Skeletal muscle tissue (tissue), 4 donors: Measurements from ENCODE around the gene RPTOR. TPM values are rescaled to one million over a fixed set of nuclear protein-coding genes. Genes with fewer than 3 reads are reported as not detected.
A peak's percentile ranks its signal among the peaks of the same experiment; 100 is the strongest.

ENCODE experiments used
- H3K27ac ChIP-seq: one replicate; pipeline ENCODE4 v1.7.0; 2013; ENCODE audit warnings: mild to moderate bottlenecking, low read depth, low read length, inconsistent platforms
- H3K27me3 ChIP-seq, 3 donors: one replicate each; pipeline ENCODE4 v1.7.0; 2013; ENCODE audit warnings: low read length in 3 of 3; ENCODE audit not compliant: control insufficient read depth in 3 of 3, insufficient read depth in 3 of 3
- H3K36me3 ChIP-seq, 3 donors: one replicate each; pipeline ENCODE4 v1.7.0; 2013; ENCODE audit warnings: low read length in 3 of 3; ENCODE audit not compliant: control insufficient read depth in 3 of 3, insufficient read depth in 3 of 3
- H3K4me1 ChIP-seq, 3 donors: one replicate each; pipeline ENCODE4 v1.7.0; 2013; ENCODE audit warnings: low read length in 3 of 3, mild to moderate bottlenecking in 3 of 3; ENCODE audit not compliant: control insufficient read depth in 3 of 3, insufficient read depth in 3 of 3
- H3K4me3 ChIP-seq, 3 donors: one replicate each; pipeline ENCODE4 v1.7.0; 2013; ENCODE audit warnings: low read length in 3 of 3
- H3K9ac ChIP-seq, 3 donors: one replicate each; pipeline ENCODE4 v1.7.0; 2013; ENCODE audit warnings: low read length in 3 of 3, mild to moderate bottlenecking in 3 of 3, moderate library complexity in 2 of 3, low read depth in 1 of 3
- H3K9me3 ChIP-seq, 3 donors: one replicate each; pipeline ENCODE4 v1.7.0; 2013; ENCODE audit warnings: low read length in 3 of 3; ENCODE audit not compliant: control insufficient read depth in 3 of 3
- total RNA-seq: library from RNA; depleted of rRNA; stranded (reverse); fragments of >200 nt; gene quantifications from one replicate; pipeline ENCODE4 v1.2.3, GENCODE V29; 2014
- donor health status: Osteomylitis.

RPTOR gene
- total RNA-seq, 1 donor from 2014 or later, result 24.5 TPM

DNA sequence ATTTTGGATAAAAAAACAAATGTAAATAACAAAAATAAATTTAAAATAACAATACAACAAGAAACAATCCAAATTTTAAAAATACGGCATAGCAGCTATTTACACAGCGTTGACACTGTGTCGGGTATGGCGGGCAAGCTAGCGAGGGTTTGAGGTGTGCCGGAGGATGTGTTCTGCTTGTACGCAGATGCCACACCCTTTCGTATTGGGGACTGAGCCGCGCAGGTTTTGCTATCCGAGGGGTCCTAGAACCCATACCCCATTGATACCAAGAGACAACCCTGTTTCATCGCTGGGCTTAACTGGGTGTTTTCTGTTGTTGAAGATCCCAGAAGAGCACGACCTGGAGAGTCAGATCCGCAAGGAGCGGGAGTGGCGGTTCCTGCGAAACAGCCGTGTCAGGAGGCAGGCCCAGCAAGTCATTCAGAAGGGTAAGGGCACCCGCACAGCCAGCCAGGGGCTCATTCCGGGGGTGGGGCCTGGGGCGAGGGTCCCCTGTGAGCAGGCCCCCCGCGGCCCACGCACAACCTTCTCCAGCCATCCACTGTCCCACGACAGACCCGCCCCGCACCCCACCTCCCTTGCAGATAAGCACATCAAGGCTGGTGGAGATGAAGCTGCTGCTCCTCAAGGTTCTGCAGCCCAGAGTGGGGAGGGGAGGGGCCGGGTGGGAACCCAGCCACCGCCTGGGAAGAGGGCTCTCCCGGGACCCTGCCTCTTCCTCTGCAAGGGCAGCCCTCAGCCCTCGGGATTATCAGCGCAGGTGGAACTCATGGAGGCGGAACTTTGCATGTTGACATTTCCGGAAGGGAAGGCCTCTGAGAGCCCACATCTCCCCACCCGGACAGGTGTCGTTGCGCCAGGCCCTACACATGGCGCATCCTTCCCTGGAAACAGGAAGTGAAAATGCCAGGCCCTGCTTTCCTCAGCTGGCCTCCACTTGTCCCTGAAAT is 395.8 kb downstream of the RPTOR start:
- Histone ChIP-seq H3K27ac (no peak overlapping the region), H3K4me1 (peaks cover 10 to 17% (median 15%) of the 10 kb centered on the region in 3 donors), H3K27me3 (no peaks in the 10 kb centered on the region), H3K9me3 (no peaks in the 10 kb centered on the region), H3K36me3 (peaks cover 0 to 6% (median 5%) of the 10 kb centered on the region in 3 donors), H3K4me3 (no peak overlapping the region), H3K9ac (no peak overlapping the region)

DNA sequence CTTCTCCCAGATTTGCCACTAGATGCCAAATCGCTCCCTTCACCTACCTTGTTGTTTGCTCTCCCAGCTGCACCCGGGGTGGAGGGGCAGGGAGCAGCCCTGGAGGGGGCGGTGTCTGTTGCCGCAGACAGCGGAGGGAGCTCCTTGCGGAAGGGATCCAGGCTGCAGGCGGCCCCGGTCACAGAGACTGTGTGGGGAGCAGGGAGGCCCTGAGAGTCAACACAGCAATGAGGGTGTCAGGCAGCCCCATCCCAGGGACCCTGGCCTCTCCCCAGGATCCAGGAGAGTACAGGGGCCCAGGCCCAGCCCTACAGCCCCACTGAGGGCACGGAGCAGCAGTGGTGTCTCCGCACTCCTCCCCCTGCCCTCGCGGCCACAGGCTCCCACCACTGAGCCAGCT is 396.5 kb downstream of the RPTOR start:
- H3K4me1 ChIP-seq, result peaks cover 10 to 17% (median 15%) of the 10 kb centered on the region in 3 donors
- no peak overlapping the region for H3K4me3 ChIP-seq
- no peaks in the 10 kb centered on the region for H3K27me3 ChIP-seq
- peaks cover 7 to 12% (median 11%) of the 10 kb centered on the region in 3 donors for H3K36me3 ChIP-seq
- H3K9me3 ChIP-seq, result no peaks in the 10 kb centered on the region
- H3K27ac ChIP-seq, result no peak overlapping the region
- H3K9ac ChIP-seq, result no peak overlapping the region

DNA sequence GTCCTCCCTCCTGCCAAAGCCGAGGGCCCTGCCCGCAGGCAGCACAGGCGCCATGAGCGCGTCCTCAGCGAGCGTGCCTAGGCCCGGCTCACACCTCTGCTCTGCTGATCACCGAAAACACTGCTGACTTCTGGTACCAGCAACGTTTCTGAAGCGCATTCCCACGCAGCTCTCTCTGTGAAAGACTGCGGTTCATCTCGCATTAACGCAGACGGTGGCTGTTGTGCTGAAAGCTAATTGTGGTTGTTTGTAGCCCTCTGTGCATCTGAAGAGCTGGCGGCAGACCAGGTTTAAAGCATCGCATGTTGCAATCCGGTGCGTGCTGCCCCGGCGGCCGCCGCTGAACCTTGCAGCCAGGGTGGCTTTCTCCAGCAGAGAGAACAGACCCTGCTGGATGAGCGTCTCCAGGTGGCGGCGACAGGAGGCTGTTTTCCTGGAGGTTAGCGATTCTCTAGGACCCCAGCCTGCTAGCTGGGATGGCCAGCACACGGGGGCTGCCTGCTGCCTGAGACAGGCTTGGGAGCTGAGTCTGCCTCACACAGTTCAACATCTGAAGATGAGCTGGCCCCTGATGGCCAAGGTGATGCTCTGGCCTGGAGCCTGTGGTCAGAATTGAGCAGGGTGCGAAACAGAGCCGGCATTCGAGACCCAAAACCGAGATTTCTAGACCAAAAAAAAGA is 397.2 kb downstream of the RPTOR start:
- peak overlapping the region in 1 of 3 donors; percentile 45 for H3K9ac ChIP-seq
- no peaks in the 10 kb centered on the region for H3K27me3 ChIP-seq
- H3K27ac ChIP-seq, result no peak overlapping the region
- no peaks in the 10 kb centered on the region for H3K9me3 ChIP-seq
- peaks cover 10 to 17% (median 15%) of the 10 kb centered on the region in 3 donors for H3K4me1 ChIP-seq
- H3K36me3 ChIP-seq, result peaks cover 13 to 20% (median 18%) of the 10 kb centered on the region in 3 donors
- no peak overlapping the region for H3K4me3 ChIP-seq

DNA sequence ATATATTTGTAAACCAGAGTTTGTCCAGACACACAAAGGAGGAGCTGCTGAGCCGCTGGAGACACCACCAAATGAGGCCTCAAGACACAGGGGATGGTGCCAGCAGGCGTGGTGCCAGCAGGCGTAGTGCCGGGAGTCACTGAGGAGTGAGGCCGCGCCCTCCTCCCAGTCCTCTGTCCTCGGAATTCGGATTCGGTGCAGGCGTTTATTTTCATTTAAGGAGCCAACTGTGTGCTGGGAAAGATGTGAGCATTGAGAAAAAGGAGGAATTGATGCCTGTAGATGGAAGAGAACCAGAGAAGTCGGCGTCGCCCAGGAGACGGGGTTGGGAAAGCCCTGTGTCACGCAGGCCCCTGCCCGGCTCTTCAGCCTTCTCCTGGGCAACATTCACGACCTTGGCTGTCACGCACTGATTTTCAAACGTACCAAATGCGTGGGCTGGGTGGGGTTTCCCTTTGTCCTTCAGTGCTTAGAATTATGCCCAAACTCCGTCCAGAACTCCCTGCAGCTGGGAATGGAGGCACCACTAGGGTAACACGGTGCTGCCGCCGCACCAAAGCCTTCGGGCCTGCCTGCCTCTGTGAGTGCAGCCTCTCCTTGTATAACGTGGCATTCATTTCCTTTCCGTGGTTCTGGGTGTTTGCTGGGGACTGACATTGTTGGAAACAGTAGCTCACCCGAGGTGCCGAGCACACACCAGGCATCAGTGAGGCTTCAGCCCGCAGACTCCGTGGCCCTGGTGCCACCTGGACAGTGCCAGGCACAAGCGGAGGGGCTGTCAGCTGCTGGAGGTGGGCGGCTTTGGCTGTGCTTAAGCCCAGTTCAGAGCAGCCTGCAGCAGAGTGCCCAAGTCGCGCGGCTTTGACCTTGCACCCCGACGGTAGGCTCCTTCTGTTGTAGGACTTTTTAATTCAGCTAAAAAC is 398.0 kb downstream of the RPTOR start:
- Histone ChIP-seq H3K9ac (peak overlapping the region in 1 of 3 donors; percentile 40), H3K27ac (no peak overlapping the region), H3K4me3 (no peak overlapping the region), H3K9me3 (no peaks in the 10 kb centered on the region), H3K36me3 (peaks cover 14 to 25% (median 25%) of the 10 kb centered on the region in 3 donors), H3K27me3 (no peaks in the 10 kb centered on the region), H3K4me1 (peaks cover 10 to 17% (median 15%) of the 10 kb centered on the region in 3 donors)

DNA sequence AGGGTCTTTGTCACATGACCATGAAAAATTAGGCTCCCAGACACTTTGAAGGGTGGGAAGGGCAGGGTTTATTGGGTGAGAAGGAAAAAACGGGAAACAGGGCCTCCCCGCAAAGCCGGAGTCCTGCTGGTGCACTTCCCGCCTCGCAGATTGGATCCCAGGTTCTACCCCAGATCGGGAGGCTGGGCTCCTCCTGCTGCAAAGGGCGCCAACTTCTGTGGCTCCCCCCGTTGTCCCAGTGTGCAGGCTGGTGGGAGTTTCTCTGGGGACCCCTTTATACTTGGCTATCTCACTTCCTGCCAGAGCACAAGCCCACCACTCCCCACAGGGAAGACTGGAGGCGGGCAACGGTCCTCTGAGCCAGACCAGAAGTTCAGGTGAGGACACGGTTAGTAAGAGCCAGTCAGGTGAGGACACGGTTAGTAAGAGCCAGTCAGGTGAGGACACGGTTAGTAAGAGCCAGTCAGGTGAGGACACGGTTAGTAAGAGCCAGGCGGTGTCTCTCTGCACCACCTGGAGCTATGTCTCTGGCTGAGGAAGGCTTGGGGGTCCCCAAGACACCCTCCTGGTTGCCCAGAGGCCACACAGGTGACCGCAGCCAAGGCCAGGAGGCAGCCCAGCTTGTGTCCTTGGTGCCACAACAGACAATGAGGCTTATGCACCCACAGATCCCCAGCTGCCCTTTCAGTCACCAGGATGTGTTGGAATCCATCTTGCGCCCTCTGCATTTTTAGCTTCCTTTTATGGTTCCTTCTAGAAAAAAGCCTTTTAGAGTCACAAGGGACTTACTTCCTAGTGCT is 398.9 kb downstream of the RPTOR start:
- Histone ChIP-seq H3K4me3 (no peak overlapping the region), H3K4me1 (peaks cover 10 to 17% (median 15%) of the 10 kb centered on the region in 3 donors), H3K9me3 (no peaks in the 10 kb centered on the region), H3K36me3 (peaks cover 21 to 32% (median 28%) of the 10 kb centered on the region in 3 donors), H3K27me3 (no peaks in the 10 kb centered on the region), H3K9ac (no peak overlapping the region), H3K27ac (no peak overlapping the region)

DNA sequence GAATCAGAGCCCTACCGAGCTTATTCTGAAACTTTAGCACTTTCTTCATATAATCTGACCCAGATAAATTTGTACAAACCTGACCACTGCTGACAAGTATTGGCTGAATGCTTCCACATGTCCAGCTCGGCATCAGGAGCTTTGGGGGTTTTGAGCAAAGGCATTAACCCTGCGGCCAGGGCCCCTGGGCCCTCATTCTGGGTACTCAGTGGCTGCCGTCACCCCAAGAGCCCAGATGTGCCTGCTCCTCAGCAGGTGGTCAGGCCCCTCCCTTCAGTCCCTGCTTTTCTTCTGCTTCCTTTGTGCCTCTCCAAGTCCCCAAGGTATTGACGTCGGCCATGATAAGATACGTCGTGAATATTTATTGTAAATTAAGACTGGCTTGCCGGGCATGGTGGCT is 399.7 kb downstream of the RPTOR start:
- no peaks in the 10 kb centered on the region for H3K27me3 ChIP-seq
- H3K36me3 ChIP-seq, result peaks cover 25 to 31% (median 26%) of the 10 kb centered on the region in 3 donors
- no peak overlapping the region for H3K4me3 ChIP-seq
- no peaks in the 10 kb centered on the region for H3K9me3 ChIP-seq
- H3K4me1 ChIP-seq, result peaks cover 10 to 17% (median 15%) of the 10 kb centered on the region in 3 donors
- H3K9ac ChIP-seq, result no peak overlapping the region
- no peak overlapping the region for H3K27ac ChIP-seq

DNA sequence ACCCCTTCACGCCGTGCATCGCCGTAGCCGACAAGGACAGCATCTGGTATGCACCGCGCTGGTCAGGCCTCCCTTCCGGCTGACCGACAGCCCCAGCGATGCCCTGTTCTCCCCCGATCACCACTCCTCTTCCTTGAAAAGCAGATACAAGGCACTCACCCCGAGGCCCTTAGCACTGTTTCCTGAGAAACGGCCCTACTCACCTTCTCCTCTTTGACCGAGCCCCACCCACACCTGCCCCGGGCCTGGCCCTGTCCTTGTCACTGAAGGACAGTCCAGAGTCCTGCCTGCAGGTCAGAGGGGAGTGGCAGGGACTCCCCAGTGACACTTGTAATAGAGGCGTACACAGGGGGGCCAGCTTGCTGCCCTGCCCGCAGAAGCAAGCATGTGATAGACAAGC is 401.1 kb downstream of the RPTOR start:
- H3K9ac ChIP-seq, result no peak overlapping the region
- H3K27ac ChIP-seq, result no peak overlapping the region
- H3K4me1 ChIP-seq, result peaks cover 10 to 17% (median 15%) of the 10 kb centered on the region in 3 donors
- H3K27me3 ChIP-seq, result no peaks in the 10 kb centered on the region
- H3K36me3 ChIP-seq, result peaks cover 30 to 35% (median 31%) of the 10 kb centered on the region in 3 donors
- H3K4me3 ChIP-seq, result no peak overlapping the region
- no peaks in the 10 kb centered on the region for H3K9me3 ChIP-seq

DNA sequence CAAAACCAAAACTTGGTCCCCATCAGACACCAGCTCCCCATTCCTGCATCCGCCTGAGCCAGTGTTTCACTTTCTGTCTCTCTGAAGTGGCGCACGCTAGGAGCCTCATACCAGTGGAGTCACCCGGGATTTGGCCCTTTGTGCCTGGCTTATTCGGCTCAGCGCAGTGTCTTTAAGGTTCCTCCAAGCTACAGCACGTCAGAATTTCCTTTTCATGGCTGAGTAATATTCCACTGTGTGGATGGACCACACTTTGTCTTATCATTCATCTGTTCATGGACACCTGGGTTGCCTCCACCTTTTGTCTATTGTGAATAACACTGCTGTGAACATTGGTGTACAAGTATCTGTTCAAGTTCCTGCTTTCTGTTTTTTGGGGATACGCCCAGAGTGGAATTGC is 401.8 kb downstream of the RPTOR start:
- Histone ChIP-seq H3K27me3 (no peaks in the 10 kb centered on the region), H3K27ac (no peak overlapping the region), H3K9me3 (no peaks in the 10 kb centered on the region), H3K4me1 (peaks cover 10 to 17% (median 15%) of the 10 kb centered on the region in 3 donors), H3K9ac (no peak overlapping the region), H3K36me3 (peaks cover 33 to 41% (median 34%) of the 10 kb centered on the region in 3 donors), H3K4me3 (no peak overlapping the region)
